OCI-LY3 (cell line): ENCODE measurements around the gene GSN.

ENCODE experiments used
- H2AFZ ChIP-seq: fragments of 200-600, 300-600 bp; shearing (Covaris generic); 2 replicates; pipeline ENCODE4 v1.6.0; 2014; ENCODE audit warnings: antibody characterized with exemption, low read depth, low read length
- H3K27ac ChIP-seq: fragments of 200-600, 300-600 bp; sonication (generic); 2 replicates; pipeline ENCODE4 v1.5.1; 2014; ENCODE audit warnings: mild to moderate bottlenecking, low read length, moderate library complexity, mixed read lengths
- H3K27me3 ChIP-seq: fragments of 200-600, 300-600 bp; sonication (generic); 2 replicates; pipeline ENCODE4 v1.6.1; 2014; ENCODE audit warnings: low read depth, low read length, mixed read lengths
- H3K36me3 ChIP-seq: fragments of 200-600, 300-600 bp; sonication (generic); replicated peaks from 2 replicates; pipeline ENCODE3; 2014; ENCODE audit warnings: low read depth, low read length, mixed read lengths
- H3K4me1 ChIP-seq: fragments of 300-600, 200-600 bp; sonication (generic); 2 replicates; pipeline ENCODE4 v1.6.1; 2014; ENCODE audit warnings: low read length, mixed read lengths
- H3K4me2 ChIP-seq: fragments of 200-600, 300-600 bp; sonication (generic); 2 replicates; pipeline ENCODE4 v1.6.1; 2014; ENCODE audit warnings: low read length, mixed read lengths
- H3K4me3 ChIP-seq: fragments of 300-600, 200-600 bp; sonication (generic); 2 replicates; pipeline ENCODE4 v1.5.1; 2014; ENCODE audit warnings: antibody characterized with exemption, mild to moderate bottlenecking, low read length, moderate library complexity
- H3K79me2 ChIP-seq: fragments of 300-600, 200-600 bp; shearing (Covaris generic); 2 replicates; pipeline ENCODE4 v1.6.1; 2014; ENCODE audit warnings: mild to moderate bottlenecking, low read length, mixed read lengths
- H3K9ac ChIP-seq: fragments of 300-600, 200-600 bp; shearing (Covaris generic); 2 replicates; pipeline ENCODE4 v1.6.0; 2014; ENCODE audit warnings: mild to moderate bottlenecking, low read length, moderate library complexity
- H3K9me3 ChIP-seq: fragments of 200-600, 300-600 bp; shearing (Covaris generic); 2 replicates; pipeline ENCODE4 v1.6.1; 2014; ENCODE audit warnings: low read length, mixed read lengths; ENCODE audit not compliant: insufficient read depth
- H4K20me1 ChIP-seq: fragments of 200-600, 300-600 bp; sonication (generic); 2 replicates; pipeline ENCODE4 v1.6.1; 2016; ENCODE audit warnings: low read length, mixed read lengths; ENCODE audit not compliant: insufficient read depth
- EZH2phosphoT487 ChIP-seq: fragments of 200-600 bp; shearing (Covaris generic); IDR thresholded peaks from 2 replicates; pipeline ENCODE4 v1.6.1; 2018; ENCODE audit warnings: antibody characterized with exemption, mixed run types, low read depth
- TF ChIP-seq, protein P1 (sequence below): fragments of 200-600, 300-600 bp; sonication (generic); IDR thresholded peaks from 2 replicates; pipeline ENCODE4 v1.5.1; 2014; ENCODE audit warnings: antibody characterized with exemption, low read length, low read depth

Gene GSN

GRCh38 chr9:121272401-121272948, 4.5 kb downstream of the GSN start:
- H3K27ac ChIP-seq, result no peak overlapping the region
- no peak overlapping the region for H3K9ac ChIP-seq
- no peaks in the 10 kb centered on the region for H3K9me3 ChIP-seq
- H3K4me1 ChIP-seq, result peaks cover 8% of the 10 kb centered on the region; the same call in 1 of the 2 replicates
- H4K20me1 ChIP-seq, result no peaks in the 10 kb centered on the region
- TF ChIP-seq, protein P1, sequence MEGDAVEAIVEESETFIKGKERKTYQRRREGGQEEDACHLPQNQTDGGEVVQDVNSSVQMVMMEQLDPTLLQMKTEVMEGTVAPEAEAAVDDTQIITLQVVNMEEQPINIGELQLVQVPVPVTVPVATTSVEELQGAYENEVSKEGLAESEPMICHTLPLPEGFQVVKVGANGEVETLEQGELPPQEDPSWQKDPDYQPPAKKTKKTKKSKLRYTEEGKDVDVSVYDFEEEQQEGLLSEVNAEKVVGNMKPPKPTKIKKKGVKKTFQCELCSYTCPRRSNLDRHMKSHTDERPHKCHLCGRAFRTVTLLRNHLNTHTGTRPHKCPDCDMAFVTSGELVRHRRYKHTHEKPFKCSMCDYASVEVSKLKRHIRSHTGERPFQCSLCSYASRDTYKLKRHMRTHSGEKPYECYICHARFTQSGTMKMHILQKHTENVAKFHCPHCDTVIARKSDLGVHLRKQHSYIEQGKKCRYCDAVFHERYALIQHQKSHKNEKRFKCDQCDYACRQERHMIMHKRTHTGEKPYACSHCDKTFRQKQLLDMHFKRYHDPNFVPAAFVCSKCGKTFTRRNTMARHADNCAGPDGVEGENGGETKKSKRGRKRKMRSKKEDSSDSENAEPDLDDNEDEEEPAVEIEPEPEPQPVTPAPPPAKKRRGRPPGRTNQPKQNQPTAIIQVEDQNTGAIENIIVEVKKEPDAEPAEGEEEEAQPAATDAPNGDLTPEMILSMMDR, result no peak
- no peak for TF ChIP-seq EZH2phosphoT487
- H2AFZ ChIP-seq, result no peak overlapping the region
- no peaks in the 10 kb centered on the region for H3K36me3 ChIP-seq
- H3K4me3 ChIP-seq, result no peak overlapping the region
- 0 out of 2 replicates have a peak, but pooled peaks cover 16% of the 10 kb centered on the region for H3K27me3 ChIP-seq
- no peaks in the 10 kb centered on the region for H3K79me2 ChIP-seq
- H3K4me2 ChIP-seq, result no peak overlapping the region

DNA sequence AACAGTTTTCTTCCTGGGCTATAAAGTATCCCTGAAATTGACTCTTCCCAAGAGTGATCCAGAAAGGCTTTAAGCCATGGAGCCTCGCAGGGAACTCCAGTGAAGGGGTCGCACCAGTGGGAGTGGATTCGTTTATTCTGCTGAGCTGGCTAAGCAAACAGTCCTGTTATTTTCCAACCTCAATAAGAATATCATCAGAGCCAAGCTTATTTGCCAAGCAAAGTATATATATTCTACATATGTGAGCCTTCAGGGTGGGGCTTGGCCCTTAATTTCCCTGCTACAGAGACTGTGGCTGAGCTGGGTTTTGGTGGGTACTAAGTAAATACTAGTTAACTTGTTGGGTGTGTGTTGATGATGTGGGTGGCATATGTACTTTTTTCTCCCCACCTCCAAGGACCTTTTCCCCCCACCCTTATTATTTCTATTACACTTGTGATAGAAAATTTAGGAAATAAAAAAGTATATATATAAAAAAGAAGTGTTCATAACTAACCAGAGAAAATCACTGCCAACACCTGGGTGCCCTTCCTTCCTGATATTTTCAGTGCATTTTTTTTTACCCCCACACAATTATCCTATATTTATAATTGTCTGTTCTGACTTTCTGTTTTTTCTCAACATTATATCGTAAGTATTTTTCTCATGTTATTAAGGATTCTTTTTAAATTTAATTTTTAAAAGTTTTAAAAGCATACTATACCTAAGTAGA, 5.3 kb downstream of the GSN start:
- Histone ChIP-seq H3K9me3 (no peaks in the 10 kb centered on the region), H3K4me1 (peaks cover 6% of the 10 kb centered on the region; the same call in 1 of the 2 replicates), H3K4me2 (no peak overlapping the region), H3K9ac (no peak overlapping the region), H4K20me1 (no peaks in the 10 kb centered on the region), H3K79me2 (no peaks in the 10 kb centered on the region), H3K36me3 (no peaks in the 10 kb centered on the region), H3K4me3 (no peak overlapping the region), H2AFZ (no peak overlapping the region), H3K27me3 (0 out of 2 replicates have a peak, but pooled peaks cover 16% of the 10 kb centered on the region), H3K27ac (no peak overlapping the region)
- TF ChIP-seq, protein P1, result no peak
- no peak for TF ChIP-seq EZH2phosphoT487

DNA sequence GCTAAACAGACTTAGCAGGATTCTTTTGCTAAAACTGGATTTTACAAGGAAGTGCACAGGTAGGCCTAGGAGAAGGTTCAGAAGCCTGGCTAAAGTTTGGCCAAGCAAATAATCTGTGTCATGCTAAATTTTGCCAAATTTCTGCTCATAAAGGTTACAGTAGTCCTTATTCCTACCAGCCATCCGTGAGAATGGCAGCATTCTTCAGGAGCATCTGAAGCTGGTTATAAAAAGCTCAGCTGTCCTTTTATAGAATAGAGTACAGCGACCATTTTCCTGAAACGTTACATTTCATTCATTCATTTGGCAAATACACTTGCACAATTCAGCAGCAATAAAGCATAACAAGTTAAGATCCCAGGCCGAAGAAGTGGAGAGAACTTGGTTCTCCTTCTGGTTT, 6.9 kb downstream of the GSN start:
- Histone ChIP-seq H3K9me3 (no peaks in the 10 kb centered on the region), H2AFZ (no peak overlapping the region), H3K79me2 (no peaks in the 10 kb centered on the region), H3K4me2 (no peak overlapping the region), H3K4me1 (peaks cover 8% of the 10 kb centered on the region), H3K36me3 (no peaks in the 10 kb centered on the region), H3K27me3 (0 out of 2 replicates have a peak, but pooled peaks cover 6% of the 10 kb centered on the region), H3K9ac (no peak overlapping the region), H3K4me3 (no peak overlapping the region), H3K27ac (no peak overlapping the region), H4K20me1 (no peaks in the 10 kb centered on the region)
- TF ChIP-seq EZH2phosphoT487, result no peak
- TF ChIP-seq, protein P1, result no peak

DNA sequence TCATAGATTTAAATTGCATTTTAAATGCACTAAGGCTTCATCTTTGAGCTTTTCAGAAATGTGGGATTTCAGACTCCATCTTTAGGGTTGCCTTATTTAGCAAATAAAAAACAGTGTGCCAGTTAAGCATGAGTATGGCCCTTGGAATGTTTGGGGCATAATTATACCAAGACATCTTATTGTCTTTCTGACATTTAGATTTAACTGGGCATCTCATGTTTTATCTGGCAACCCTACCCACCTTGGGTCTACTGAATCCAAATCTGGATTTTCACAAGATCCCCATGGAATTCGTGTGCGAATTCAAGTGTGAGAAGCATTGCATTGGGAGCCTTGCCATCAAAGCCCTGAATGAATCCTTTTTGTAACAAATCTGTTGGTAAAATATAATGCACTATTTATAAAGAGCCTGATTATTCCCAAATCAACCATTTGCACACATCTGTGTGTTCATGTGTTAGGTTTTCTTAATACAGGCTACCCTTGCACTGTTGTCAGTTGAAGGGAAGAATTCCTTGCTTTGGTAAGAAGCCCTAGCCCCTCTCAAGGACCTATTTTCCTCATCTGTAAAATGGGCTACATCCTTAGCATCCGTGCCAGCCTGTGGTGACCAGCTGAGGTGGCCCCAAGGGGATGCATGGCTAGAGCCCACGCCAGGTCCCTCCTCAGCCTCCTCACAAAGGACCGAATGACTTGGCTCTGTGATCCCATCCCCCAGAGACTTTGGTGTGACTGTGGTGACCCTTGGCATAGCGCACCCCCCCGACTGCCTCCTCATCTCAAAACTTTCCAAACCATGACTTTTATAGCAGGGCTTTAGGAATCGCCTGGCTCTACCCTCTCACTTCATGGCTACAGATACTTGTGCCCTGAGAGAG, 8.1 kb downstream of the GSN start:
- no peaks in the 10 kb centered on the region for H3K79me2 ChIP-seq
- H3K4me3 ChIP-seq, result no peak overlapping the region
- no peak overlapping the region for H3K9ac ChIP-seq
- no peak overlapping the region for H3K27ac ChIP-seq
- no peaks in the 10 kb centered on the region for H4K20me1 ChIP-seq
- H2AFZ ChIP-seq, result no peak overlapping the region
- 0 out of 2 replicates have a peak, but pooled peaks cover 4% of the 10 kb centered on the region for H3K27me3 ChIP-seq
- H3K36me3 ChIP-seq, result no peaks in the 10 kb centered on the region
- no peak for TF ChIP-seq EZH2phosphoT487
- TF ChIP-seq, protein P1, result no peak
- peaks cover 8% of the 10 kb centered on the region for H3K4me1 ChIP-seq
- H3K9me3 ChIP-seq, result no peaks in the 10 kb centered on the region
- no peak overlapping the region for H3K4me2 ChIP-seq
